Tibial artery (tissue), 4 donors: ENCODE measurements around the gene TRIM72.
"Not testable (repeated sequence)": the region's sequence is repeated elsewhere in the genome, so short reads cannot be mapped to it uniquely, and the experiment has no call there.

ENCODE experiments used
- DNase-seq, 2 donors: peaks; one replicate each; pipeline ENCODE4 v3.0.0-alpha.2; 2019
- H3K27ac ChIP-seq, 2 donors: fragments of 200-600 bp; sonication (generic) in 1 of 2; 1 replicate in 1 of 2; 2 replicates in 1 of 2; pipeline ENCODE4 v1.5.1; 2018 to 2019; ENCODE audit warnings: mild to moderate bottlenecking in 1 of 2
- H3K27me3 ChIP-seq, 2 donors: fragments of 200-600 bp; sonication (generic) in 1 of 2; one replicate each; pipeline versions ENCODE4 v1.5.1 to v1.6.0; 2016 to 2019
- H3K36me3 ChIP-seq, 3 donors: fragments of 200-600 bp; sonication (generic) in 2 of 3; one replicate each; pipeline ENCODE4 v1.5.1; 2016 to 2019; ENCODE audit warnings: mild to moderate bottlenecking in 2 of 3
- H3K4me1 ChIP-seq, 4 donors: fragments of 200-600 bp; sonication (generic) in 2 of 4; 1 replicate in 3 of 4; 2 replicates in 1 of 4; pipeline ENCODE4 v1.5.1; 2016 to 2019
- H3K4me3 ChIP-seq, 2 donors: fragments of 200-600 bp; sonication (generic) in 1 of 2; 1 replicate in 1 of 2; 2 replicates in 1 of 2; pipeline ENCODE4 v1.5.1; 2018 to 2019; ENCODE audit warnings: mild to moderate bottlenecking in 2 of 2
- H3K9me3 ChIP-seq, 3 donors: fragments of 200-600 bp; sonication (generic) in 1 of 3; one replicate each; pipeline ENCODE4 v1.5.1; 2016 to 2019
- CTCF ChIP-seq, 2 experiments: fragments of 200-600 bp in 1 of 2; fragments of 450-650 bp in 1 of 2; IDR thresholded peaks; one replicate each; pipeline ENCODE4 v1.5.1; 2017 to 2019; ENCODE audit warnings: antibody characterized with exemption in 2 of 2, mild to moderate bottlenecking in 1 of 2, moderate library complexity in 1 of 2
- intact Hi-C: fragments of 100-400 bp; cut with DNase I; formaldehyde crosslinking; loops from one replicate; pipeline ENCODE4 v1.15.0; 2023; ENCODE audit warnings: low total_unique reads

Gene TRIM72

GRCh38 chr16:31192856-31193642, 20.9 kb upstream of the TRIM72 start:
- no peak overlapping the region for H3K4me3 ChIP-seq
- H3K36me3 ChIP-seq: peaks cover 81 to 98% (median 89%) of the 10 kb centered on the region in 3 donors
- H3K4me1 ChIP-seq: no peaks in the 10 kb centered on the region
- intact Hi-C loops: loop anchor here (5.0 kb wide), 1 partner anchor 249 kb away; the partner anchor contains the start of gene ZNF843
- H3K9me3 ChIP-seq: no peaks in the 10 kb centered on the region
- H3K27ac ChIP-seq: no peak overlapping the region
- TF ChIP-seq CTCF (IDR thresholded peaks at IDR 0.05): no peak
- no peak for DNase-seq
- H3K27me3 ChIP-seq: no peaks in the 10 kb centered on the region

GRCh38 chr16:31193874-31194273, 20.0 kb upstream of the TRIM72 start:
- intact Hi-C loops: loop anchor here (5.0 kb wide), 1 partner anchor 248 kb away; the partner anchor contains the start of gene ZNF843
- Histone ChIP-seq H3K4me3 (no peak overlapping the region), H3K9me3 (no peaks in the 10 kb centered on the region), H3K4me1 (no peaks in the 10 kb centered on the region), H3K36me3 (peaks cover 72 to 90% (median 80%) of the 10 kb centered on the region in 3 donors), H3K27ac (no peak overlapping the region), H3K27me3 (no peaks in the 10 kb centered on the region)
- no peak for TF ChIP-seq CTCF (IDR thresholded peaks at IDR 0.05)
- no peak for DNase-seq

GRCh38 chr16:31194898-31195297, 19.0 kb upstream of the TRIM72 start:
- Histone ChIP-seq H3K4me1 (no peaks in the 10 kb centered on the region), H3K9me3 (no peaks in the 10 kb centered on the region), H3K36me3 (peaks cover 62 to 88% (median 70%) of the 10 kb centered on the region in 3 donors), H3K4me3 (no peak overlapping the region), H3K27ac (no peak overlapping the region), H3K27me3 (no peaks in the 10 kb centered on the region)
- no peak for TF ChIP-seq CTCF (IDR thresholded peaks at IDR 0.05)
- intact Hi-C loops: loop anchor here (5.0 kb wide), 1 partner anchor 247 kb away; the partner anchor contains the start of gene ZNF843
- DNase-seq: no peak

- H3K4me3 ChIP-seq, H3K27ac ChIP-seq, H3K9me3 ChIP-seq, DNase-seq, H3K4me1 ChIP-seq, intact Hi-C loops, H3K27me3 ChIP-seq: not testable (repeated sequence)
- H3K36me3 ChIP-seq: peaks cover 52 to 79% (median 61%) of the 10 kb centered on the region in 3 donors
Measured at GRCh38 chr16:31195861-31196260, 18.1 kb upstream of the TRIM72 start.

- Histone ChIP-seq H3K4me1 (peaks cover 0 to 5% (median 2%) of the 10 kb centered on the region in 4 donors), H3K36me3 (peaks cover 46 to 72% (median 54%) of the 10 kb centered on the region in 3 donors), H3K27me3 (no peaks in the 10 kb centered on the region), H3K27ac (no peak overlapping the region), H3K9me3 (no peaks in the 10 kb centered on the region), H3K4me3 (no peak overlapping the region)
- intact Hi-C loops: no loop called here
- no peak for TF ChIP-seq CTCF (IDR thresholded peaks at IDR 0.05)
- no peak for DNase-seq
Measured at GRCh38 chr16:31196324-31197088, 17.4 kb upstream of the TRIM72 start.
